ENCODE data around the gene SLC22A23. TPM values are rescaled to one million over a fixed set of nuclear protein-coding genes. Genes with fewer than 3 reads are reported as not detected.
"Not testable (repeated sequence)": the region's sequence is repeated elsewhere in the genome, so short reads cannot be mapped to it uniquely, and the experiment has no call there.

The SLC22A23 gene
- total RNA-seq, 4 donors from 2014 or later, result 26.6 to 42.6 (median 37.6) TPM

DNA sequence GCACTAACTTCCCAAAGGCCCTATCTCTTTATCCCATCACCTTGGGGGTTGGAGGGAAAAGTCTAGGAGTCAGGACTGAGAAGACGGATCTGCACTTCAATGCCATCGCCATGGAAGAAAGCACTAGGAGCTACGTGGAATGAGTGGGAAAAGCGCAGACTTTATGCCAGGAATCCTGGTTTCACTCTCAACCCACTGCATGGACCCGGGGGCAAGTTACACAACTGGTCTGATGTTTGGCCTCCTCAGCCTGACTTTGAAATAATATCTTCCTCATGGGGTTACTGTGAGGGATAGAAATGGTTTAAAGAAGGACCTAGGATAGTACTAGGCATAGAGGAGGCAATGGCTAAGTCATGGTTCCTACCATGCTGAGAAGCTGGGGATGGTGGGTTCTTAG lies 211.6 kb downstream of the SLC22A23 start:
- TF ChIP-seq POLR2A (IDR thresholded peaks at IDR 0.05), result no peak
- TF ChIP-seq, protein P1, sequence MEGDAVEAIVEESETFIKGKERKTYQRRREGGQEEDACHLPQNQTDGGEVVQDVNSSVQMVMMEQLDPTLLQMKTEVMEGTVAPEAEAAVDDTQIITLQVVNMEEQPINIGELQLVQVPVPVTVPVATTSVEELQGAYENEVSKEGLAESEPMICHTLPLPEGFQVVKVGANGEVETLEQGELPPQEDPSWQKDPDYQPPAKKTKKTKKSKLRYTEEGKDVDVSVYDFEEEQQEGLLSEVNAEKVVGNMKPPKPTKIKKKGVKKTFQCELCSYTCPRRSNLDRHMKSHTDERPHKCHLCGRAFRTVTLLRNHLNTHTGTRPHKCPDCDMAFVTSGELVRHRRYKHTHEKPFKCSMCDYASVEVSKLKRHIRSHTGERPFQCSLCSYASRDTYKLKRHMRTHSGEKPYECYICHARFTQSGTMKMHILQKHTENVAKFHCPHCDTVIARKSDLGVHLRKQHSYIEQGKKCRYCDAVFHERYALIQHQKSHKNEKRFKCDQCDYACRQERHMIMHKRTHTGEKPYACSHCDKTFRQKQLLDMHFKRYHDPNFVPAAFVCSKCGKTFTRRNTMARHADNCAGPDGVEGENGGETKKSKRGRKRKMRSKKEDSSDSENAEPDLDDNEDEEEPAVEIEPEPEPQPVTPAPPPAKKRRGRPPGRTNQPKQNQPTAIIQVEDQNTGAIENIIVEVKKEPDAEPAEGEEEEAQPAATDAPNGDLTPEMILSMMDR (IDR thresholded peaks at IDR 0.05), result no peak
- intact Hi-C loops (cut with DNase I), result no loop called here
- H3K4me1 ChIP-seq, result peaks cover 0 to 14% (median 0%) of the 10 kb centered on the region in 3 donors
- H3K9me3 ChIP-seq, result no peaks in the 10 kb centered on the region
- H3K27ac ChIP-seq, result no peak overlapping the region
- peaks cover 0 to 30% (median 0%) of the 10 kb centered on the region in 4 donors for H3K27me3 ChIP-seq
- no peaks in the 10 kb centered on the region for H3K36me3 ChIP-seq
- no peak overlapping the region for H3K4me3 ChIP-seq
- no peak for DNase-seq
- 89 to 94% methylated on average over 3 to 5 of the region's 5 CpGs for WGBS, 2 donors

DNA sequence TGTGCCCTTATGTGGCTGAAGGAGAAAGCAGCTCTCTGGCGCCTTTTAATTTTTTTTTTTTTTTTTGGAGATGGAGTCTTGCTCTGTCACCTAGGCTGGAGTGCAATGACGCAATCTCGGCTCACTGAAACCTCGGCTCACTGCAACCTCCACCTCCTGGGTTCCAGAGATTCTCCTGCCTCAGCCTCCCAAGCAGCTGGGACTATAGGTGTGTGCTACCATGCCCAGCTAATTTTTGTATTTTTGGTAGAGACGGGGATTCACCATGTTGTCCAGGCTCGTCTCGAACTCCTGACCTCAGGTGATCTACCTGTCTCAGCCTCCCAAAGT lies 212.1 kb downstream of the SLC22A23 start:
- intact Hi-C loops (cut with DNase I); H3K9me3 ChIP-seq; DNase-seq; H3K4me3 ChIP-seq; H3K36me3 ChIP-seq; H3K27ac ChIP-seq: not testable (repeated sequence)
- 71 to 97% methylated on average over 2 to 7 of the region's 7 CpGs for WGBS, 2 donors
- H3K27me3 ChIP-seq, result peaks cover 0 to 27% (median 0%) of the 10 kb centered on the region in 4 donors
- H3K4me1 ChIP-seq, result peaks cover 0 to 14% (median 0%) of the 10 kb centered on the region in 3 donors

DNA sequence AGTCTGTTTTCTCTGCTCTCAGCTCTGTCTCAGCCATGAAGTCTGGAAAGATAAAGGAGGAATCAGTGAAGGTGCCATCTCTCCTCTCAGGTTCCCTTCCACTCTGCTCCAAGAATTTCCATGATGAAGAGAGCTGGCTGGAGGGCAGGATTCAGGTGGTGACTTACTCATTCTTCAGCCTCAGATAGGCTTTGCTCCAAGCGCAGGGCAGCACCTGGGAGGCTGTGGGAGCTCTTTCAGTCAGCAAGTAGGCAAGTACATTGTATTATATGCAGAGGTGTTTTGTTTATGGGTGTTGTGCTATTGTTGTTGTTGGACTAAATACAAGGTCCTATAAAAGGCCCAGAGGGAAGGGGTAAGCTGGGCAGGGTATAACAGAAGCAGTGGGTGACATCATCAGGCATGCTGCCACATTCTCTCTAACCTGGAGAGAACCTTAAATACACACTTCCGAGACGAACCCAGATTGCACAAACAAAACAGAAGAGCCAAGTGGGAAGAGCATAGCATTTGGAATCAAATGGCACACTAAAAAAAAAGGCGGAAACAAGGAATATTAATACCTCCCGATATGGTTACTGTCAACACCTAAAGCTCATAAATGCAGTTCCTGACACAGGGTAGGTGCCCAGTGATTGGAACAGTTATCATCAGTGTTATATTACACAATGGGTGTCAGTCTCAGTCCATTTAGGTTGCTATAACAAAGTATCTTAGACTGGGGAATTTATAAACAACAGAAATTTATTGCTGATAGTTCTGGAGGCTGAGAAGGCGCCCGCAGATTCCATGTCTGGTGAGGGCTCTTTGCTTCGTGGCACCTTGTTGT lies 212.6 kb downstream of the SLC22A23 start:
- H3K27ac ChIP-seq, result no peak overlapping the region
- WGBS, 2 donors, result 78 to 82% methylated on average over 8 of the region's 8 CpGs
- no peaks in the 10 kb centered on the region for H3K9me3 ChIP-seq
- intact Hi-C loops (cut with DNase I), result no loop called here
- DNase-seq, result no peak
- H3K27me3 ChIP-seq, result peaks cover 0 to 21% (median 0%) of the 10 kb centered on the region in 4 donors
- peaks cover 0 to 14% (median 0%) of the 10 kb centered on the region in 3 donors for H3K4me1 ChIP-seq
- no peak overlapping the region for H3K4me3 ChIP-seq
- no peak for TF ChIP-seq POLR2A (IDR thresholded peaks at IDR 0.05)
- TF ChIP-seq, protein P1 (IDR thresholded peaks at IDR 0.05), result no peak
- H3K36me3 ChIP-seq, result no peaks in the 10 kb centered on the region

DNA sequence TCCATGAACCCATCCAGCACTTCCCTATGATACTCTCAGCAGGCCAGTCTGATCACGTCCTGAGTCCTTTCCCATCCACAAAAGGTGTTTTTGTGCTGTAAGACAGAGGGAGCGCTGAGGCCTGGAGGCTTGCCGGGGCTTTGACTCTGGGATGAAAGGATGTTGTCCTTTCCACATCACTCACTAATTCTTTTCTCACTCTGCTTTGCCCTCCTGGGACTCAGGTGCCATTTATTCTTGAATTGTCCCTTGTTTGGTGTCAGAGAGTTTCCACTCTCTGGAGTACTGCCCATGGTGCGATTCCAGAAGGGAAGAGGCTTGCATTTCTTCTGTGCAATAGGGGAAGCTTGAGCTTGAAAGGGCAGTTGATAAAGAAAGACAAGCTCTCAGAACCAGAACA lies 214.1 kb downstream of the SLC22A23 start:
- WGBS, 2 donors, result 46 to 69% methylated on average over 3 to 4 of the region's 4 CpGs
- Histone ChIP-seq H3K27me3 (peaks cover 0 to 19% (median 0%) of the 10 kb centered on the region in 4 donors), H3K36me3 (no peaks in the 10 kb centered on the region), H3K4me3 (no peak overlapping the region), H3K9me3 (no peaks in the 10 kb centered on the region), H3K27ac (no peak overlapping the region), H3K4me1 (peaks cover 0 to 6% (median 0%) of the 10 kb centered on the region in 3 donors)
- DNase-seq, result no peak
- intact Hi-C loops (cut with DNase I), result no loop called here
- TF ChIP-seq, protein P1 (IDR thresholded peaks at IDR 0.05), result no peak
- TF ChIP-seq POLR2A (IDR thresholded peaks at IDR 0.05), result no peak

DNA sequence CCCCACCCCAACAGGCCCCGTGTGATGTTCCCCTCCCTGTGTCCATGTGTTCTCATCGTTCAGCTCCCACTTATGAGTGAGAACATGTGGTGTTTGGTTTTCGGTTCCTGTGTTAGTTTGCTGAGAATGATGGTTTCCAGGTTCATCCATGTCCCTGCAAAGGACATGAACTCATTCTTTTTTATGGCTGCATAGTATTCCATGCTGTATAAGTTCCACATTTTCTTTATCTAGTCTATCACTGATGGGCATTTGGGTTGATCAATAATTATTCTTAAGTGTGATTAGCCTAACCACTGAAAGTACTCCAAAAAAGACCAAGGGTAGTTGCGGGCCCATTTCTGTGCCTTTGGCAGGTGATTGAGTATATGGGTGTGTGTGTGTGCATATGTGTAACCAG lies 215.1 kb downstream of the SLC22A23 start:
- H3K9me3 ChIP-seq; DNase-seq; H3K4me1 ChIP-seq; H3K27ac ChIP-seq; H3K36me3 ChIP-seq; H3K4me3 ChIP-seq; intact Hi-C loops (cut with DNase I): not testable (repeated sequence)
- peaks cover 0 to 10% (median 0%) of the 10 kb centered on the region in 4 donors for H3K27me3 ChIP-seq
- WGBS, 2 donors, result 88 to 100% methylated on average over 4 of the region's 4 CpGs

DNA sequence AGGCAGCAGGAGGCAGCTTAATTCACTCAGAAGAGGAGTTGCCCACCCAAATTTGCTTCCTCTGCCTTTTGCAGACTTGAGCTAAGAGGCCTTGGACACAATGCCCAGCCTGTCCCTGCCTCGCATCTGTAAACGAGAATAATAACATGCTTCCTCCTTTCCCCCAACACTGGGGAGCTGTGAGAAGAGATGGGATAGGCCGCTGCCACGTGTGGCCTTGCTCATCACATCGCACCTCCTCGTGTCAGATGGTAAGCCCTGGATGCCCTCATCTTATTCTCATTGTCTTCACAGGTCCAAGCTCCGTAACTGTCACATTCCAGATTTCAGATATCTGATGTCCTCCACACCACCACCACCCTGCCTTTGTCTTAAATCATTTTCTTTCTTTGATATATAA lies 216.3 kb downstream of the SLC22A23 start:
- Histone ChIP-seq H3K4me3 (no peak overlapping the region), H3K4me1 (no peaks in the 10 kb centered on the region), H3K9me3 (no peaks in the 10 kb centered on the region), H3K36me3 (no peaks in the 10 kb centered on the region), H3K27ac (no peak overlapping the region), H3K27me3 (peaks cover 0 to 20% (median 0%) of the 10 kb centered on the region in 4 donors)
- TF ChIP-seq, protein P1 (IDR thresholded peaks at IDR 0.05), result no peak
- TF ChIP-seq POLR2A (IDR thresholded peaks at IDR 0.05), result no peak
- no peak for DNase-seq
- WGBS, 2 donors, result 78 to 92% methylated on average over 7 of the region's 7 CpGs
- intact Hi-C loops (cut with DNase I), result no loop called here
